ENCODE measurements around the gene GNG7.

- no peak for TF ChIP-seq EZH2phosphoT487 (IDR thresholded peaks at IDR 0.05; ENCODE audit: low read depth)
- no peak for TF ChIP-seq CTCF (IDR thresholded peaks at IDR 0.05; ENCODE audit: low read depth, low read length)
Measured at GRCh38 chr19:2703691-2704216, 1.3 kb upstream of the GNG7 start.
